HG03520 (cell line): ENCODE measurements around the gene FBXO17.
"Not testable (repeated sequence)": the region's sequence is repeated elsewhere in the genome, so short reads cannot be mapped to it uniquely, and the experiment has no call there.

ENCODE experiments used
- ATAC-seq: cut with Tn5 transposase; IDR thresholded peaks from one replicate; pipeline ENCODE4 v1.9.1; 2021; ENCODE audit warnings: mild to moderate bottlenecking, moderate library complexity; ENCODE audit not compliant: unreplicated experiment

FBXO17 gene

DNA sequence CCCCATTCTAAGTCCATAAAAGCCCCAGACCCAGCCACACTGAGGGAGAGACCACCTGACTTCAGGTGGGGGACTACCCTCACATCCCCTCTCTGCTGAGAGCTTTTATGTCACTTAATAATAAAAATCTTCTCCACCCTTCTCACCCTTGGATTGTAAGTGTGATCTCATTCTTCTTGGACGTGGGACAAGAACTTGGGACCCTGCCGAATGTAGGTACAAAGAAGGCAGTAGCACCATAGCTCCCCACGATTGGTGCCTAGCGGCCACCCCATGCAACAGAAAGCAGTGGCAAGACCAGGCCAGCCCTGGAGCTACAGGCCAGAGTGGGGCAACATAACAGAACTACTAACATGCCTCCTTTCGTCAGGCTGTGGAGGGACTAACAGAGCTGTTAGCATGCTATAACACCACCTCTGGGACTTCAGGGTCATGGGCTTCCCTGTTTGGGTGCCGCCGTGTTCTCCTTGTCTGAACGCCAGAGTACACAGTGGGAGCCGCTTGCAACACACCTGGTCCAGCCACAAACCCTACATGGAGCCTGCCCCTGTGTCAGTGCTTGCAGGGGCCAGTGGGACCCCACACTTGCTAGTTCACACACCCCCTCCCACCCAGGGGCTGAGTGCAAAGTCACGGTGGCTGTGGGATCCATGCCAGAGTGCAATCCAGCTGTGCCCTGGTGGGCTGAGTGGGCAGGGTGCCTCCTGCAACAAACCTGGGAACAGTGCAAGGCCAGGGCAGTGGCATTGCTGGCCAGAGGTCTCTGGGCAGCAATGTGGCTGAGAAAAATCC is 5.2 kb upstream of the FBXO17 start:
- ATAC-seq = no peak

DNA sequence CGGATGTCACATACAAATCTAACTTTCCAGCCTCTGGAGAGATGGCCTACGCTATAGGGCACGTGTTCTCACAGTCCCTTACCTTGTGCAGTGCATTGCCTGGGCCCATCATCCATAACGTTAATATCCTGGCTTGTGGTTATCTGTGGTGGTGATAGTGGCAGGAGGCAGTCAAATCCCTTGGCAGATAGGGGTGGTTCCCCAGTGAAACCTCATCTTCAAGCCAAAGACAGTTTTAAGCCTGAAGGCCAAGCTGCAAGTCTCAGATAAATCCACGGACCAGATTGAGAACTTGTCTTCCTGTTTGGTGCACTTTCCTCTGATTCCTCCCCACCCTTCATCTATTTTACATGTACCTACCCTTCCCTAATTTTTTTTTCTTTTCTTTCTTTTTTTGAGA is 4.3 kb upstream of the FBXO17 start:
- no peak for ATAC-seq

DNA sequence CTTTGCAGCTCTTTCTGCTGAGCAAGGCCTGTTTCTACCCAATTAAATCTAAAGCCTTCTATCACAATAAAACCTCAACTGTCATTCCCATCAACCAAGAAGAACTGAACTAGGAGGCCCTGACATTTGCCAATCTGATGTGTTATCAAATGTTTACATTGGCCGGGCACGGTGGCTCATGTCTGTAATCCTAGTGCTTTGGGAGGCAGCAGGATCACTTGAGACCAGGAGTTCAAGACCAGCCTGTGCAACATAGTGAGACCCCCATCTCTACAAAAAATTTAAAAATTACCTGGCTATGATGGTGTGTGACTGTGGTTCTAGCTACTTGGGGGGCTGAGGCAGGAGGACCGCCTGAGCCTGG is 2.8 kb upstream of the FBXO17 start:
- ATAC-seq = no peak

DNA sequence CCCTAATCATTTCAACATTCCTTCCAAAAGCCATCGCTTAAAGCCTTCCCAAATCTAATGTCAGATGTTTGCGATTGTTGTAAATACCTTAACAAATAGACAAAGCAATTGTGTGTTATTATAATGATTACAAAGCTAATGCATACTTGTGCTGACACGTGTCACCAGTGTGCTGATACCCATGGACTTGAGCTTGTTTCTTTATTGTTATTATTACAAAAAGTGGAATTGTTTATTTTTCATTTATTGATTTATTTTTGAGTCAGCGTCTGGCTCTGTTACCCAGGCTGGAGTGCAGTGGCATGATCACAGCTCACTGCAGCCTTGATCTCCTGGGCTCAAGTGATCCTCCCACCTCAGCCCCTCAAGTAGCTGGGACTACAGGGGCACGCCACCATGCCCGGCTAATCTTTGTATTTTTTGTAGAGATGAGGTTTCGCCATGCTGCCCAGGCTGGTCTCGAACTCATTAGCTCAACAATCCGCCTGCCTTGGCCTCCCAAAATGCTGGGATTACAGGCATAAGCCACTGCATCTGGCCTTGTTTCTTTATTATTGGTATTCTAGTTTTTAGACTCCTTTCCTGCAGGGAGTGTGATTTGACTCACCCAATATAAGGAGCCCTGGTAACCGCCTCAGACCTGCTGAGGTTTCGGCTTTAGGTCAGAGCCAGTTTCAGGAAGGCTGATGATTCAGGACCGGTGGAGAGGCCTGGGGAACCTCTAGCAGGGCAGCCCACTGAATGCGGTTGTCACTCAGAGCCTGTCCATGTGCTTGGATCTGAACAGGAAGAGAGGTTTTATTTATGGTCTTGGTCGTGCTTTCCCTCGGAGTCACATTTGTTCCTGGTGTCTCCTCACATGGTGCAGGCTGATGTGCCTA is 2.1 kb upstream of the FBXO17 start:
- peak; percentile 48 for ATAC-seq

DNA sequence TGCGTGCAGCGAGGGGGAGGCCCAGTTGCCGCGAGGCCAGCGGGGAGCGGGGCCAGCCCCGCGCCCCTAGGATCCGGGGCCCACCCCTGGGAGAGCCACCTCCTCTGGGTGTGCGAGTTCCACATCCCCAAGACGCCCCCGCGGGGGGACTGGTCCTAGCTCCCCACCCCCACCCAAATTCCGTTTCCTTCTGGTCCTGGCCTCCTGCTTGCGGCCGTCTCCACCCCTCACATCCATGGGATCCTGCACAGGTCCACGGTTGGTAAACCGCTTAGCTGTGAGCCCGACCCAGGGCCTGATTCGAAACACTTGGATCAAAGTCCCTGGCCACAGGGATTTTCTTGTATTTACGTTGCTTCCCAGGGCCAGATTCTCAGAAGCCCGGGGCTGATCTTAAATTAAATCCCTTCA is 324 bp upstream of the FBXO17 start:
- ATAC-seq = no peak

DNA sequence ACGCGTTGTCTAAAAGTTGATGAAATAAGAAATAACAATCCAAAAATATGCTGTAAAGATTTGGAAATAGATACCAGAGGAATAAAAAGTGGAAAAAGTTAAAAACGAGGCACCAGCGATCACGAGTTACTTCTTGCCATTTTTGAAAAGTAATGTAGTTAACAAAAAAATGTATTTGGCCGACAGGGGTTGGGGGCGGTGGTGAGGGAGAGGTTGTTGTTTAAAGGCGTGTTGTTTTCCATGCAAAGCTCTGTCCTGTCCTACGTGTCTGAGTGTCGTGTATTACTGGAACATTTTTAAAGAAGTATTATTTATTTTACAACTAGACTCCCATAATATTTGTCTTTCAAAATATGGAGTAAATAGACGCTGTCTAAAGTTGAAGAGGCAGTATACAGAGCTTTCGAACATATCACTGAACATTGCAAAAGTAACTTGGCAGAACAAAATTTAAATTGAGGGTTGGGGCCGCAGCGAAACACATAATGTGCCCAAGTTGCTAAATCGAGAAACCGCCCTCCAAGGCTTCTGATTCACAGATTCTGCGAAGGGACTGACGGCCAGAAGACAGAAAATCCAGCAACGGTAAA is 823 bp downstream of the FBXO17 start:
- ATAC-seq = no peak

DNA sequence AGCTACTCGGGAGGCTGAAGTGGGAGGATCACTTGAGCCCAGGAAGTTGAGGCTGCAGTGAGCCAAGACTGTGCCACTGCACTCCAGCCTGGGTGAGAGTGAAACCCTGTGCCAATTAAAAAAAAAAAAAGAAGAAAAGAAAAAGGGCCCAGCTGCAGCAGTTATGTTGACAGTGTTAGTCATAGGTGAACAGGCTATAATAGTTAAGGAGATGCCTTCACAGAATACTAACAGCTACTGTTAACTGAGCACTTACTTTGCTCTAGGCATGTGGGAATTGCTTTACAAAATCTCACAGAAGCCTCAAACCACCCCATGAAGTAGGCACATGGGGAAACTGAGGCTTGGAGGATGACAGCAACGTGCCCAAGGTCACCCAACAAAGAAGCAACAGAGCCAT is 3.9 kb downstream of the FBXO17 start:
- no peak for ATAC-seq

DNA sequence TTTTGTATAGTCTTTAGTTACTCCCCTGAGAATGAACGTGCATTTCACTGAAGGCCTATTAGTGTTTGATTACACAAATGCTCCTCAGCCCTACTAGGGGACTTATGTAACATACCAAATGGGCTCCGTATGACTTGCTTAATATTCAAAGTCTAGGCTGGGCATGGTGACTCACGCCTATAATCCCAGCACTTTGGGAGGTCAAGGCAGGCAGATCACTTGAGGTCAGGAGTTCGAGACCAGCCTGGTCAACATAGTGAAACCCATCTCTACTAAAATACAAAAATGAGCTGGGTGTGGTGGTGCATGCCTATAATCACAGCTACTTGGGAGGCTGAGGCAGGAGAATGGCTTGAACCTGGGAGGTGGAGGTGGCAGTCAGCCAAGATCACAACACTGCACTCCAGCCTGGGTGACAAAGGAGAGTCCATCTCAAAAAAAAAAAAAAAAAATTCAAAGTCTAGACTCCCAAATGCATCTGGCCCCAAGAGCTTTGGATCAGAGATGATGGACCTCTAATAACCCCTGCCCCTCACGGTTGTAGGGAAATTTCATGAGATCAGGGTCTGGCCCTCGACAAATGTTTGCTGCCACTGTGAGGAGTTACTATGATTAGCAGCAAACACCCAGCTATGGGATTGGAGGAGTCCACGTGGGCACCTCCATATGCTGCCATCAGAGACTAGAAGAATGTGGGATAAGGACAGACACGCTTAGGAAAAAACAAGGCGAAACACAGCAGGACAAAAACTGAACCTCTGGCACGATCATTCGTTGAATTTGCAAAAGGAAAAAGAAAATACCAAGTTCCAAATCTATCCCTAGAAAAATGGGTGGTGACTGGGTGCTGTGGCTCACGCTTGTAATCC is 4.6 kb downstream of the FBXO17 start:
- no peak for ATAC-seq

DNA sequence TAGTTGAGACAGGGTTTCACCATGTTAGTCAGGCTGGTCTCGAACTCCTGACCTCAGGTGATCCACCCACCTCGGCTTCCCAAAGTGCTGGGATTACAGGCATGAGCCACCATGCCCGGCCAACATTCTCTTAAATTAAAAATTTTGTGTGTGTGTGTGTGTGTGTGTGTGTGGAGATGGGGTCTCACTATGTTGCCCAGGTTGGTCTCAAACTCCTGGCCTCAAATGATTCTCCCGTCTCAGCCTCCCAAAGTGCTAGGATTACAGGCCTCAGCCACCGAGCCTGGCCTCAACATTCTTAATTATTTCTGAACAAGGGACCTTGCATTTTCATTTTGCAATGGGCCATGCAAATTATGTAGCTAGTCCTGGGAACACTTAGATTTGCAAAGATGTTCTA is 9.4 kb downstream of the FBXO17 start:
- ATAC-seq = not testable (repeated sequence)

DNA sequence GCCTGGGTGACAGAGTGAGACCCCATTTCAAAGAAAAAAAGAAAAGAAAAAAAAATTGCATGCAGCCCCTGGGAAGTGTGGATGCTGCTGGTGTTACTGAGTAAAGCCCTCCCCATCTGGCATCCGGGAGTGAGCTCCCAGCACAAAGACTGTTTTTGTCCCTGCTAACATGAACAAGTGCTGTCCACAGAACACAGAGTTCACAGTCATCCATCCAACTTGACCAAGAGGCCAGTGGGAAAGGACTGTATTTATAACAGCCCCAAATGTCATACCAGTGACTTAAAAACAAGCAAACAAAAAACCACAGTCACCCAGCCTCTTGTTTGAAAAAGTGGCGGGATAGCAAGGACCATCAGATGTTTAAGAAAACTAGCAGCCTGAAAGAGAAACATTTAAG is 10.8 kb downstream of the FBXO17 start:
- no peak for ATAC-seq

DNA sequence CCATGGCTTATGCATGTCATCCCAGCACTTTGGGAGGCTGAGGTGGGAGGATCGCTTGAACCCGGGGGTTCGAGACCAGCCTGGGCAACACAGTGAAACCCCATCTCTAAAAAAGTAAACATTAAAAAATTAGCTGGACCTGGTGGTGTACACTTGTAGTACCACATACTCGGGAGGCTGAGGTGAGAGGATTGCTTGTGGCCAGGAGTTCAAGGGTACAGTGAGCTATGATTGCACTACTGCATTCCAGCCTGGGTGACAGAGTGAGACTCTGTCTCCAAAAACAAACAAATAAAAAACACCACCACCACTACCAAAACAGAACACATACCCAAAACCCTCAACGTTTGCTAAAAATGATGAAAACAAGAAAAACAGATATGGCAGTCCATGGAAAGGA is 15.9 kb downstream of the FBXO17 start:
- no peak for ATAC-seq

DNA sequence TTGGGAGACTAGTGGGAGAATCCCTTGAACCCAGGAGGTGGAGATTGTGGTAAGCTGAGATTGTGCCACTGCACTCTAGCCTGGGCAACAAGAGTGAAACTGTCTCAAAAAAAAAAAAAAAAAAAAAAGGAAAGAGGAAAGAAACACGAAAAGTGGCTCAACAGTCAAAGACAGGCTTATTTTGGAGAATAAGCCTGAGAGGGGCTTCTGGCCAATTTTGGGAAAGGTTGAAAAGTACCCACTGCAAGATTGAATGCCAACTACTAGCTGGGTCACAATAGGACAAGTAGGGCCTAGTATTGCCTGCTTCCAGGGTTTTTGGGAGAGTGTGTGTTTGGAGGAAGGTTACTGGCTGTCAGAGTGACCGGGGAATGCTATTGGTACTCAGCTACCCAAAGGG is 17.2 kb downstream of the FBXO17 start:
- ATAC-seq = no peak

DNA sequence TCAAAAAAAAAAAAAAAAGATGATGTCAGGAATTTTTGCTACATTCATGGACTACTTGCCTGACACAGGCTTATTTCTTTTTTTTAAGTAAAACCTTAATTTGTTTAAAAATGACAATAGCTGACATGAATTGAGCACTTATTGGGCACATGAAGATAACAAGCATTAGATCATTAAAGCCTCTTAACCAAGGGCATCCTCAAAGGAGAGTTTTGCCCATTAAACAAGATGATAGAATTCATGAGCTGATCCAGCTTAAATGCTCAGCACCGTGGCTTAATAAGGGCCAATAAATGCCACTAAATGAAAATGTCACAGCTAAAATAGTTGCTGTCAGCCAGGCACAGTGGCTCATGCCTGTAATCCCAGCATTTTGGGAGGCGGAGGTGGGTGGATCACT is 19.3 kb downstream of the FBXO17 start:
- no peak for ATAC-seq

DNA sequence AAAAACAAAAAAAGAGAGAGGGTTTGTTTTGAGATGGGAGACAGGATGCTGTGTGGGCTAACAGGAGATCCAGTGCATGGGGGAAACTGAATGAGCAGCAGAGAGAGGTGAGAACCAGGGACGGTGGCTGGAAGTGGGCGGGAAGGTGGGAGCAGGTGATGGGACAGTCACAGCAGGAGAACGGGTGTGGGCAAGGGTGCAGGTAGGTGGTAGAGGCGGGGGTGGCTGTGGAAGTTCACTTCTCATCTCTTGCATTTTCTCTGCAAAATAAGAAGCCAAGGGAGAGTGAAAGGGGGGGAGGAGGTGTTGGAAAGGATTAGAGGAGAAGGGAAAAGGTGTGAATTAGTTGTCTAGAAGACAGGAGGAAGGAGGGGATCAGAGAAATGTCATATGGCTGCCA is 21.9 kb downstream of the FBXO17 start:
- ATAC-seq = no peak

DNA sequence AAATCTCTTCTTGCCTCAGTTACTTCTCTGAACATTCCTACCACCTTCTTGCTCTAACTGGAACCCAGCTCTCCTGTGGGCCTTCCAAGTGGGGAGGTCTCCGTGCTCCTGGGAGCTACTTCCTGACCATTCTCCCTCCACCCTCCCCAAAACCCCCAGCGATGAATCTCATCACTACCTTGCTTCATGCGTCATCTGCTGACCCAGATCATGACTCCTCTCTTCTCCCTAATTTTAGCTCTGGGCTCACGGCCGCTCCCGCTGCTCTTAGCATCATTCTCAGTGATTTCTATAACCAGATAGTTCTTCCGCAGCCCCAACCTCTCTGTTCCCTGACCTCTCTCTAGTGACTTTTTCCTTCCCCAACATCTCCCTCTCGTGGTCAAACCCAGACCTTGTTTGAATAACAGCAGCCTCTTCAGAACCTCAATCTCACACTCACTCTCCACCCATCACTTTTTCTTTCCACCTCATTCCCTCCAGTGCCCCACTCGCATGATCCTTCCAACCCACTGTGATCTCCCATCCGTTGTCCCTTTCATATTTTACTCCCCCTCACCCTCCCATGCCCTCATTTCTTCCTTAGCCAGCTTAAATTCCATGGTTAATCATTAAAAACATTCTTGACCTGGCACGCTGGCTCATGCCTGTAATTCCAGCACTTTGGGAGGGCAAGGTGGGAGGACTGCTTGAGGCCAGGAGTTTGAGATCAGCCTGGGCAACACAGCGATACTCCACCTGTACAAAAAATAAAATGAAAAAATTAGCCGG is 23.0 kb downstream of the FBXO17 start:
- ATAC-seq = no peak

DNA sequence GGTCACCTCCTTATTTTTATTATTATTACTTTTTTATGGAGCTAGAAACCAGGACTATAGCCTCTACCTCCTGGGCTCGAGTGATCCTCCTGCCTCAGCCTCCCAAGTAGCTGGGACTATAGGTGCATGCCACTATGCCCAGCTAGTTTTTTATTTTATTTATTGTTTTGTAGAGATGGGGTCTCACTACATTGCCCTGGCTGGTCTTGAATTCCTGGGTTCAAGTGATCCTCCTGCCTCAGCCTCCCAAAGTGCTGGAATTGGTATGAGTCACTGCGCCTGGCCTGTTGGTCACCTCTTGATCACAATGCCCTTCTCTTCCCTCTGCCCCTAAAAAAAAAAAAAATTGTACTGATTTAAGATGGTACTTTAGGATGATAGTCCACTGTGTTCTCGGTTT is 24.4 kb downstream of the FBXO17 start:
- ATAC-seq = no peak

DNA sequence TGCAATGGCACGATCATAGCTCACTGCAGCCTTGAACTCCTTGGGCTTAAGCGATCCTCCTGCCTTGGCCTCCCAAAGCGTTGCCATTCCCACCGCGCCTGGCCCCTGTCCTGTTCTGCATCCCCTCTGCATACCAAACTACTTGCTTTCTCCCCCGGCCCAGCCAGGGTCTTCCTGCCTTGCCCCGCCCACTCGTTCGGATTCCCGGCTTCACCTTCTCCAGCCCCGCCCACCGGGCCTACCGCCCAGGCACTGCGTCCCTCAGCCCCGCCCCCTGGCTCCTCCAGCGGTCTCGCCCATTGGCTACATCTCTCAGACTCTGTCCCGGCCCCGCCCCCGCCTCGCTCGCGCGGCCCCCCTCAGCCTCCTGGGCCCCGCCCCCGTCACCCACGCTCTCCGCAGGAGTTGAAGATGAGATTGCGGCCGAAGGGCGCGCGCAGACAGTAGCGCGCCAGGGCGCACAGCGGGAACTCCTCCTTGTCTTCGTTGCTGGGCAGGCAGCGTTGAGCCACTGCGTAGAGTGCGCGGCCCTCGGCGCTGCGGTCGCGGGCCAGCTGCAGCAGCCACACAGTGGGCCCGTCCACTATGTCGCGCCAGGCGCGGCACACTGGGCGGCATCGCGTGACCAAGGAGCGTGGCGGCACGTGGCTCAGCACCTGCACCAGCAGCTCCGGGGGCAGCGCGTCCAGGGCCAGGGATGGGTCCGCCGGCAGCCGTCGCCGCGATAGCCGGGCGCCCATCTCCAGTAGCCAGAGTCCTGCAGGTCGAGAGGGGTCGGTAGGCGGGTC is 25.8 kb downstream of the FBXO17 start:
- ATAC-seq = no peak

DNA sequence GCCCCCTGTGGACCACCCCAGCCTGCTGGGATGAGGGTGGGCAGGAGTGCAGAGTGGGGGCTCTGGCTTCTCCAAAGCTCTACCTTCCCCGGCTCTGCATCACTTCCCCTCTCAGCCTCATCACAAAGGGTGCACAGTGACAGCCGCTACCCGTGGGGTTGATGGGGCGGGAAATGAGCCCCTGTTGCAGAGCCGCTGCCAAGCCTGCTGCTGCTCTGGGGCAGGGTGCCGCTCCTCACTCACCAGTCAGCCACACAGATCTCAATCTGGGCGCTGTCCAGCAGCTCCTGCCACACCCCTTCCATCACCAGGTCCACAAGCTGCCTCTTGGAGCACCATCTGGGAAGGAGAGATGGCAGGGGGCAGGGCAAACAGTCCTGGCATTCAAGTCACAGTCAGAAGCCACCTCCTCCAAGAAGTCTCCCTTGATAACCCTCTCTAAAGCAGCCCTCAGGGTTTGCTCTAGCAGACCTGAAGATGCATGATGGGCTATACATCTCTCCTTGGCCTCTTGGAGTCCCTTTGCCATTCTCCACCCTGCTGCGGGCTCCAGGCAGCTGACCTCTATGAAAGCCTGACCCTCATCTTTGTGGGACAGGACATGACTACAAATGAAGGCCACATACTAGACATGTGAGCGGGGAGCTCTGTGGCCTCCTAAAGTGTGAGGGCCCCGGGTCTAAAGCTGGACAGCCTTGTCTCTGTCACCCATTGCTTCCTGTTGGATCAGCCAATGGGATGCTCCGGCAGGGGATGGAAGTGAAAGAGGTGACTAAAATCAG is 29.1 kb downstream of the FBXO17 start:
- no peak for ATAC-seq
